ENCODE measurements around the gene MAP6D1. TPM values are rescaled to one million over a fixed set of nuclear protein-coding genes. Genes with fewer than 3 reads are reported as not detected.

The MAP6D1 gene
- total RNA-seq, 1 donor from 2014 or later = 2.2 TPM

GRCh38 chr3:183818041-183818620 is 7.2 kb downstream of the MAP6D1 start:
- peaks cover 6% of the 10 kb centered on the region for H3K36me3 Mint-ChIP-seq (ENCODE audit: low read depth)
- H3K9me3 Mint-ChIP-seq = no peaks in the 10 kb centered on the region
- no peak overlapping the region for H3K4me3 Mint-ChIP-seq
- no peak for DNase-seq (ENCODE audit: low spot score)
- intact Hi-C loops (cut with micrococcal nuclease) = no loop called here
- H3K4me1 Mint-ChIP-seq (ENCODE audit: low read depth) = peaks cover 21% of the 10 kb centered on the region
- H3K27me3 Mint-ChIP-seq (ENCODE audit: insufficient read depth) = peaks cover 2% of the 10 kb centered on the region
- H3K27ac Mint-ChIP-seq = no peak overlapping the region

- H3K4me3 Mint-ChIP-seq = no peak overlapping the region
- H3K36me3 Mint-ChIP-seq (ENCODE audit: low read depth) = peaks cover 6% of the 10 kb centered on the region
- H3K9me3 Mint-ChIP-seq = no peaks in the 10 kb centered on the region
- no peak for DNase-seq (ENCODE audit: low spot score)
- intact Hi-C loops (cut with micrococcal nuclease) = no loop called here
- peak overlapping the region; percentile 0 for H3K27ac Mint-ChIP-seq
- peaks cover 21% of the 10 kb centered on the region for H3K4me1 Mint-ChIP-seq (ENCODE audit: low read depth)
- H3K27me3 Mint-ChIP-seq (ENCODE audit: insufficient read depth) = peaks cover 2% of the 10 kb centered on the region
Measured at GRCh38 chr3:183817639-183818038, 7.7 kb downstream of the MAP6D1 start.

- intact Hi-C loops (cut with micrococcal nuclease) = no loop called here
- no peak for DNase-seq (ENCODE audit: low spot score)
- Mint-ChIP-seq H3K4me3 (no peak overlapping the region), H3K27me3 (ENCODE audit: insufficient read depth) (peaks cover 2% of the 10 kb centered on the region), H3K36me3 (ENCODE audit: low read depth) (peaks cover 7% of the 10 kb centered on the region), H3K27ac (no peak overlapping the region), H3K9me3 (no peaks in the 10 kb centered on the region), H3K4me1 (ENCODE audit: low read depth) (peaks cover 21% of the 10 kb centered on the region)
Measured at GRCh38 chr3:183816681-183817510, 8.5 kb downstream of the MAP6D1 start.

DNA sequence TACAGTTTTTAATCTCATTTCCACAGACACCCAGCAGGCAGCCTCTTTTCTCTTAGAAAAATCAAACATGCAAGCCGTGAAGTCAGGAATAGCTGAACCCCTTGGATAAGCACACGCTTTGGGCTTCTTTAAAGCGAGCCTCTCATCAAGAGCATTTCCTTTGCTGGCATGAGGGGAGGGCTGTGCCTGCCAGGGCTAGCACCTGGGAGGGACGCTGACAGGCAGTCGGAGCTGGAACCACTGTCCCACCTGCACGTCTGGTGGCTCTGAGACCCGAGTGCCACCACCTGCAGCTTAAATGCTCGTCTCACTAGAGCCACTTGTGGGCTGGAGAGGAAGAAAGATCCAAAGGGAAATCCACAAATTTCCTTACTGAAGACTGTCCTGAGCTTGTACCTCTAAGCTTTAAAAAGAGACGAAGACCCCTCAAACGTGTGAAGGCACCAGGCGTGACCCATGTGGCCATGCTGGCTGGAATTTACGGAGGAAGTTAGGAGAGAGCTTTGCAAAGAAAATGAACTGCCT is 9.4 kb downstream of the MAP6D1 start:
- H3K4me3 Mint-ChIP-seq = no peak overlapping the region
- peaks cover 21% of the 10 kb centered on the region for H3K4me1 Mint-ChIP-seq (ENCODE audit: low read depth)
- peaks cover 12% of the 10 kb centered on the region for H3K36me3 Mint-ChIP-seq (ENCODE audit: low read depth)
- H3K27ac Mint-ChIP-seq = no peak overlapping the region
- DNase-seq (ENCODE audit: low spot score) = no peak
- intact Hi-C loops (cut with micrococcal nuclease) = no loop called here
- H3K9me3 Mint-ChIP-seq = no peaks in the 10 kb centered on the region
- no peaks in the 10 kb centered on the region for H3K27me3 Mint-ChIP-seq (ENCODE audit: insufficient read depth)

- peaks cover 16% of the 10 kb centered on the region for H3K36me3 Mint-ChIP-seq (ENCODE audit: low read depth)
- intact Hi-C loops (cut with micrococcal nuclease) = no loop called here
- DNase-seq (ENCODE audit: low spot score) = no peak
- H3K9me3 Mint-ChIP-seq = no peaks in the 10 kb centered on the region
- no peaks in the 10 kb centered on the region for H3K27me3 Mint-ChIP-seq (ENCODE audit: insufficient read depth)
- H3K4me3 Mint-ChIP-seq = peak overlapping the region; percentile 10
- H3K27ac Mint-ChIP-seq = peak overlapping the region; percentile 23
- H3K4me1 Mint-ChIP-seq (ENCODE audit: low read depth) = peaks cover 21% of the 10 kb centered on the region
Measured at GRCh38 chr3:183815563-183815940, 9.8 kb downstream of the MAP6D1 start.

- Mint-ChIP-seq H3K27ac (peak overlapping the region; percentile 57), H3K9me3 (no peaks in the 10 kb centered on the region), H3K4me3 (no peak overlapping the region), H3K4me1 (ENCODE audit: low read depth) (peaks cover 21% of the 10 kb centered on the region), H3K27me3 (ENCODE audit: insufficient read depth) (no peaks in the 10 kb centered on the region), H3K36me3 (ENCODE audit: low read depth) (peaks cover 20% of the 10 kb centered on the region)
- no peak for DNase-seq (ENCODE audit: low spot score)
- intact Hi-C loops (cut with micrococcal nuclease) = no loop called here
Measured at GRCh38 chr3:183814240-183814639, 11.1 kb downstream of the MAP6D1 start.

DNA sequence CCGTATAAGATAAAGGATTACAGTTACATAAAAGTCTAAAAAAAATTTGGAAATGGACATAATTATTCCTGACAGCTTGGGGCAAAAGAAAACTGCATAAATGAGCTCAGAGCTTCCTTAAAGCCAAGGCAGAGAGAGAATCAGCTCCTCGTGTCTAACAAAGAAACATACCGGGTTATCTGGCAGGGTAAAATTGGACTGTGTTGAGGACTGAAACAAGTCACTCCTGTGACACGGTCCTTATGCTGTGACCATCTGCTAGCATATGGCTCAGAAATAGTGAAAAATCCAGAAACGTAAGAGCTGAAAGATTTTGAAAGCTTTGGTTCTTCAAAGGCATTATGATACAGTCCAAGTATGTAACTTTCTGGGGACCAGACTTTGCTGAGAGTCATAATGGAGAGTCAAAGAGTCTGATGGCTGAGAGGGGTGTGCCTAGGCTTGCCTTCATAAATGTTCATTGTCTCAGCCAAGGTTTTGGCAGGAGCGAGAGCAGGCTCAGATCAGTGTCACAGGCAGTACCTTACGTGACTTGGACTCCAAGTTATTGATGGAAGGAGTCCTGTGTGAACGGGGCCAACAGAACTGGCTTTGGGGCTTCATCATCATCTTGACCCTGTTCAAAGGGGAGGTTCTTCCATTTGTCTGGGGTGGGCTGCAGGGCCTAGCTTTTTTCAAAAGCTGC is 12.5 kb downstream of the MAP6D1 start:
- intact Hi-C loops (cut with micrococcal nuclease) = no loop called here

DNA sequence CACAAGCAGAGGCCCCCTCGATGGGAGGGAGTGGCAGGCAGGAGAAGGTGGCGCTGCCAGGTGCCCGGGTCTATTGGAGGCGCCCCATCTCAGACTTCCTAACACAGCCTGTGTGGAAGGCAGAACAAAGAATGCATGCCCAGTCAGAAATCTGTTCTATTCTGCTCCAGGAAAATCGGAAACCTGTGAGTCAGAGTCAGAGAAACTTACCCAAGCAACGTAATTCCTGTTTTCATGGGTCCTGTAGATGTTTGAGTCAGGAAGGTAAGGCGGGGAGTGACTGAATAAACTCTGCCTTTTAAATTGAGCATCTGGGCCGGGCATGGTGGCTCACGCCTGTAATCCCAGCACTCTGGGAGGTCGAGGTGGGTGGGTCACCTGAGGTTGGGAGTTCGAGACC is 13.7 kb downstream of the MAP6D1 start:
- H3K27ac Mint-ChIP-seq = no peak overlapping the region
- peaks cover 33% of the 10 kb centered on the region for H3K36me3 Mint-ChIP-seq (ENCODE audit: low read depth)
- peaks cover 20% of the 10 kb centered on the region for H3K4me1 Mint-ChIP-seq (ENCODE audit: low read depth)
- no peak overlapping the region for H3K4me3 Mint-ChIP-seq
- H3K9me3 Mint-ChIP-seq = no peaks in the 10 kb centered on the region
- intact Hi-C loops (cut with micrococcal nuclease) = no loop called here
- no peak for DNase-seq (ENCODE audit: low spot score)
- no peaks in the 10 kb centered on the region for H3K27me3 Mint-ChIP-seq (ENCODE audit: insufficient read depth)

More for the DNA sequence above, 12.5 kb downstream of the MAP6D1 start:
- H3K27ac Mint-ChIP-seq = no peak overlapping the region
- peaks cover 23% of the 10 kb centered on the region for H3K36me3 Mint-ChIP-seq (ENCODE audit: low read depth)
- H3K4me1 Mint-ChIP-seq (ENCODE audit: low read depth) = peaks cover 21% of the 10 kb centered on the region
- H3K4me3 Mint-ChIP-seq = no peak overlapping the region
- DNase-seq (ENCODE audit: low spot score) = no peak
- H3K27me3 Mint-ChIP-seq (ENCODE audit: insufficient read depth) = no peaks in the 10 kb centered on the region
- H3K9me3 Mint-ChIP-seq = no peaks in the 10 kb centered on the region

- no peak overlapping the region for H3K27ac Mint-ChIP-seq
- no peak for DNase-seq (ENCODE audit: low spot score)
- intact Hi-C loops (cut with micrococcal nuclease) = no loop called here
- H3K36me3 Mint-ChIP-seq (ENCODE audit: low read depth) = peaks cover 34% of the 10 kb centered on the region
- H3K27me3 Mint-ChIP-seq (ENCODE audit: insufficient read depth) = no peaks in the 10 kb centered on the region
- H3K4me1 Mint-ChIP-seq (ENCODE audit: low read depth) = peaks cover 13% of the 10 kb centered on the region
- H3K9me3 Mint-ChIP-seq = no peaks in the 10 kb centered on the region
- no peak overlapping the region for H3K4me3 Mint-ChIP-seq
Measured at GRCh38 chr3:183810643-183811594, 14.5 kb downstream of the MAP6D1 start.

DNA sequence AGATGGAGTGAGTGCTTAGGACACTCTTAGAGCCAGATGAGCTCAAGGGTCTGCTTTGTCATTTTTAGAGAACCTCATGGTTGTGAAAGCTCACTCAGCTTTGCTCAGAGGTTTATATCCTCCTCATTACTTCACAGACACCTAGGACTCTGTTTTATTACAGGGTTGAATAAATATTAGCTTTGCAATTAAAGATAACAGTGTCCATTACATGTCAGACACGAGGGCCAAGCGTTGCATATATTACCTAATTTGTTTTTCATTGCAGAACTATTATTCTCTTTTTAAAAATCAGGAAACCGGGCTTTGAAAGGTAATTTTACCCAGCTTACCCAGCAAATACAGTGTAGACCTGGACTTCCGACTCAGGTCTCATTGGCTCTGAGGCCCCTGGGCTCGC is 16.1 kb downstream of the MAP6D1 start:
- H3K4me3 Mint-ChIP-seq = no peak overlapping the region
- no peak overlapping the region for H3K27ac Mint-ChIP-seq
- no peak for DNase-seq (ENCODE audit: low spot score)
- H3K27me3 Mint-ChIP-seq (ENCODE audit: insufficient read depth) = no peaks in the 10 kb centered on the region
- peaks cover 2% of the 10 kb centered on the region for H3K4me1 Mint-ChIP-seq (ENCODE audit: low read depth)
- no peaks in the 10 kb centered on the region for H3K9me3 Mint-ChIP-seq
- intact Hi-C loops (cut with micrococcal nuclease) = no loop called here
- H3K36me3 Mint-ChIP-seq (ENCODE audit: low read depth) = peaks cover 33% of the 10 kb centered on the region

- Mint-ChIP-seq H3K36me3 (ENCODE audit: low read depth) (peaks cover 38% of the 10 kb centered on the region), H3K4me3 (no peak overlapping the region), H3K9me3 (no peaks in the 10 kb centered on the region), H3K4me1 (ENCODE audit: low read depth) (no peaks in the 10 kb centered on the region), H3K27ac (no peak overlapping the region), H3K27me3 (ENCODE audit: insufficient read depth) (no peaks in the 10 kb centered on the region)
- no peak for DNase-seq (ENCODE audit: low spot score)
- intact Hi-C loops (cut with micrococcal nuclease) = no loop called here
Measured at GRCh38 chr3:183808355-183808754, 17.0 kb downstream of the MAP6D1 start.

- Mint-ChIP-seq H3K27me3 (ENCODE audit: insufficient read depth) (no peaks in the 10 kb centered on the region), H3K9me3 (no peaks in the 10 kb centered on the region), H3K4me1 (ENCODE audit: low read depth) (no peaks in the 10 kb centered on the region), H3K27ac (no peak overlapping the region), H3K36me3 (ENCODE audit: low read depth) (peaks cover 41% of the 10 kb centered on the region), H3K4me3 (no peak overlapping the region)
- intact Hi-C loops (cut with micrococcal nuclease) = no loop called here
- no peak for DNase-seq (ENCODE audit: low spot score)
Measured at GRCh38 chr3:183807881-183808280, 17.5 kb downstream of the MAP6D1 start.

Measured in activated T-helper 1 cell treated with anti-CD3 and anti-CD28 coated beads, Interleukin-12 subunit alpha, Interleukin-12 subunit beta, Interleukin-2, Interleukin-4 antibody, amounts not matched to agents 30 ng/mL and 10 ng/mL and 1 ng/mL, durations not matched to agents 14 hours and 24 hours and 36 hours (primary cell).